Omental fat pad (tissue), 4 donors: Measurements from ENCODE around the gene LINC01488. TPM values are rescaled to one million over a fixed set of nuclear protein-coding genes. Genes with fewer than 3 reads are reported as not detected.

ENCODE experiments used
- ATAC-seq: fragments of 150-250 bp; one replicate; pipeline ENCODE4 v1.9.1; 2016; ENCODE audit warnings: mild to moderate bottlenecking, moderate library complexity; ENCODE audit not compliant: low FRiP score
- DNase-seq: peaks from one replicate; pipeline ENCODE4 v3.0.0-alpha.2; 2019; ENCODE audit warnings: low spot score
- total RNA-seq, 4 donors: library from RNA; depleted of rRNA; stranded (reverse); fragments of >200 nt; gene quantifications; one replicate each; pipeline ENCODE4 v1.1.0, GENCODE V29; 2016
- TF ChIP-seq, protein P1 (sequence below), 3 donors: fragments of 450-650 bp; IDR thresholded peaks; one replicate each; pipeline ENCODE4 v1.5.1; 2016 to 2017; ENCODE audit warnings: antibody characterized with exemption in 3 of 3, mild to moderate bottlenecking in 3 of 3, moderate library complexity in 2 of 3

LINC01488 gene
- total RNA-seq, 4 donors from 2014 or later: not detected

DNA sequence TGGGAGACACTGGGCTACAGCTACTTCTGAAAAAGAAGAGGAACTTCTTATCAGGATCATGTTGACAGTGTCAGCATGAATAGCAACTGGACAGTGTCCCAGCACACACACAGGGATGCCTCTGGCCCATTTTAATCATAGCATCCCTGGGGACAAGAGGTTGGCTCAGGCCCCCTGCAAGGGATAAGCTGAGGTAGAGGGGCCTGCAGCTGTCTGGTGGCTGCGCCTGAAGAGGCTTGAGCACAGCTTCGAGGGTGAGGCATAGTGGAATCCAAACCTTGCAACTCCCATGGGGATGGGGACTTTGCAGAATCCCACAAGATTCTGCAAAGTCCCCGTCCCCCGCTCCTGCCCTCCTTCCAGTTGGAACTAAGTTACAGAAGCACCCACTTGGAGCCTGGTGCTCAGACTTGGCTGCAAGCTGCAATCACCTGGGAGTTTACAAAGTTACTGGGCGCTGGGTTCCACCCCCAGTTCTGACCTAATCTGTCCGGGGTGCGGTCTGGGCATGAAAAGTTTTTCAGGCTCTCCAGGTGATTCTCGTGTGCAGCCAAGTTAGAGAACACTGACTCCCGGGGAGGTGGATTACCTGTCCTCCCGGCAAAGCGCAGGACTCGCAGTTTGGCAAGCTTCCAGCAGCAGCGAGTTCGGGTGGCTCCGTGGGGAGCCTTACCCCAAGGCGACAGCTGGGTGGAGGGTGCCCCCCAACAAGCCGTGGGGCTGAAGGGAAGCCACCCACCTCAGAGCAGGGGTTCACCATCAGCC is 16.0 kb upstream of the LINC01488 start:
- ATAC-seq: no peak
- TF ChIP-seq, protein P1, sequence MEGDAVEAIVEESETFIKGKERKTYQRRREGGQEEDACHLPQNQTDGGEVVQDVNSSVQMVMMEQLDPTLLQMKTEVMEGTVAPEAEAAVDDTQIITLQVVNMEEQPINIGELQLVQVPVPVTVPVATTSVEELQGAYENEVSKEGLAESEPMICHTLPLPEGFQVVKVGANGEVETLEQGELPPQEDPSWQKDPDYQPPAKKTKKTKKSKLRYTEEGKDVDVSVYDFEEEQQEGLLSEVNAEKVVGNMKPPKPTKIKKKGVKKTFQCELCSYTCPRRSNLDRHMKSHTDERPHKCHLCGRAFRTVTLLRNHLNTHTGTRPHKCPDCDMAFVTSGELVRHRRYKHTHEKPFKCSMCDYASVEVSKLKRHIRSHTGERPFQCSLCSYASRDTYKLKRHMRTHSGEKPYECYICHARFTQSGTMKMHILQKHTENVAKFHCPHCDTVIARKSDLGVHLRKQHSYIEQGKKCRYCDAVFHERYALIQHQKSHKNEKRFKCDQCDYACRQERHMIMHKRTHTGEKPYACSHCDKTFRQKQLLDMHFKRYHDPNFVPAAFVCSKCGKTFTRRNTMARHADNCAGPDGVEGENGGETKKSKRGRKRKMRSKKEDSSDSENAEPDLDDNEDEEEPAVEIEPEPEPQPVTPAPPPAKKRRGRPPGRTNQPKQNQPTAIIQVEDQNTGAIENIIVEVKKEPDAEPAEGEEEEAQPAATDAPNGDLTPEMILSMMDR (IDR thresholded peaks at IDR 0.05): no peak

DNA sequence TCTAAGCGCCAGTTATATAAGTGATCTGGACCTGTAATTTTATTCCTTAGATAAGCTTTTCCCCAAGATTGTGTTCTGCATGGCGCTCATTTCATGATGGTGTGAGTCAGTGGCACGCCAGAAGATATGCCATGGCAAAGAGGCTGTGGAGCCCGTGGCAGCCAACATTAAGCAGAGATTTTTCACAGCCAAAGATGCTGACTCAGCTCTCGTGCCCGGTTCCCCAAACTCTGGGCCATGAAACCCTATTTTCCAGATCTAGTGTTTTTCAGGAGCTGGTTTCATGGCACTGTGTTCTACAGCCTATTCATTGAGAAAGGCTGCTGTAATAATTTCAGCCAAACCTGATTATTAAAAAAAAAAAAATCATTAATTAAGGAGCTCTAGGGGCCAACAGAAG is 15.4 kb upstream of the LINC01488 start:
- no peak for ATAC-seq

More for the DNA sequence above, 16.0 kb upstream of the LINC01488 start:
- no peak for DNase-seq

DNA sequence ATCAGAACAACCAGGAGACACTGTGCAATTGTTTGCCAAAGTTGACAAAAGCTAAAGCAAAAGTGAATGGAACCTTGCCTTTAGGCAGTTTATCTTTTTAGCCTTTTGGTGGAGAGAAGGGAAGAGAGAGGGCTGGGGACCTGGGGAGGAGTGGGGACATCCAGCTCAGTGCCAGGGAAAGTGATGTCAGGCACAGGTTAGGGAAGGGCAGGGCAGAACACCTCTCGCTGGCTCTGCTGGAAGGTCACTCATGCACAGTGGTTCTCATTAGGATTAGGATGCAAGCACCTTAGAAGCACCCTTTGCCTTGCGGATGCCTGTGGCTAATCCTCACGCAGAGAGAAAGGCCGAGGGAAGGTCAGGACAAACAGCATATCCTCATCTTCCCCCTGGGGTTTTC is 14.3 kb upstream of the LINC01488 start:
- DNase-seq: no peak
- TF ChIP-seq, protein P1 (IDR thresholded peaks at IDR 0.05): no peak

More for the DNA sequence above, 15.4 kb upstream of the LINC01488 start:
- DNase-seq: no peak
- TF ChIP-seq, protein P1 (IDR thresholded peaks at IDR 0.05): no peak

DNA sequence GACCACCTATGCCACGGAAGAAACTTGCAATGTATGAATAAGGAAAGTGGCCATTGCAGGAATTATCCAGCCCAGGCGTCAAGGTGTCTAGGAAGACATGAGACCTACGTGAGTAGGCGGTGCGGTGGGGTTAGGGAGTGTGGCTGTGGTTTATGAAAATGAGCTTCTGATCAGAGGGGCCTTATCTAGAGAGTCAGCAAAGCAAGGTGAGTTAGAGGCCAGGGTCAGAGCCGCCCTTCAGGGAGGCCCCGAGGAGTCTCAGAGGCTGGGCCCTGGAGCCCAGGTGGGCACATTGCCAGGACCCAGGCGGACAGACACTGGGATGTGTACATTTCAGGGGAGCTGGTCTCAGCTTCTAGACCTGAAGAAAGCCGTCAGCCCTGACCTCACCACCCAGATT is 13.8 kb upstream of the LINC01488 start:
- DNase-seq: no peak
- no peak for ATAC-seq
- TF ChIP-seq, protein P1 (IDR thresholded peaks at IDR 0.05): no peak

More for the DNA sequence above, 14.3 kb upstream of the LINC01488 start:
- ATAC-seq: no peak

DNA sequence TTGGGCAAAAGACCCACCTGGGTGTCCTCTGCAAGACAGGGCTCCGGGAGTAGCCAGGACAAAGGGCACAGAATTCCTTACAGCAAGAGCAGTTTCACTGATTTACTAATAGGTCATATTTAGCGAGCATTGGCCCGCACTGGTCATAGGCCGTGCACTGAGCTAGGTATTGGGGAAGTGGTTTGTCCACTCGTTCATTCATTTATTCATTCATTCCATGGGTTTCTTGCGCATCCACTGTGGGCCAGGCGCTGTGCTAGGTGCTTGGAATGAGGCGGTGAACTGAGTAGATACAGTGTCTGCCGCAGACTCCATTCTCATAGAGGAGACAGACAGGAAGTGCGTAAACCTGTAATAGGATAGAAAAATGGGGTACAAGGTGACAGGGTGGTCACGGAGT is 13.2 kb upstream of the LINC01488 start:
- DNase-seq (no peak), ATAC-seq (no peak)
- TF ChIP-seq, protein P1 (IDR thresholded peaks at IDR 0.05): no peak

DNA sequence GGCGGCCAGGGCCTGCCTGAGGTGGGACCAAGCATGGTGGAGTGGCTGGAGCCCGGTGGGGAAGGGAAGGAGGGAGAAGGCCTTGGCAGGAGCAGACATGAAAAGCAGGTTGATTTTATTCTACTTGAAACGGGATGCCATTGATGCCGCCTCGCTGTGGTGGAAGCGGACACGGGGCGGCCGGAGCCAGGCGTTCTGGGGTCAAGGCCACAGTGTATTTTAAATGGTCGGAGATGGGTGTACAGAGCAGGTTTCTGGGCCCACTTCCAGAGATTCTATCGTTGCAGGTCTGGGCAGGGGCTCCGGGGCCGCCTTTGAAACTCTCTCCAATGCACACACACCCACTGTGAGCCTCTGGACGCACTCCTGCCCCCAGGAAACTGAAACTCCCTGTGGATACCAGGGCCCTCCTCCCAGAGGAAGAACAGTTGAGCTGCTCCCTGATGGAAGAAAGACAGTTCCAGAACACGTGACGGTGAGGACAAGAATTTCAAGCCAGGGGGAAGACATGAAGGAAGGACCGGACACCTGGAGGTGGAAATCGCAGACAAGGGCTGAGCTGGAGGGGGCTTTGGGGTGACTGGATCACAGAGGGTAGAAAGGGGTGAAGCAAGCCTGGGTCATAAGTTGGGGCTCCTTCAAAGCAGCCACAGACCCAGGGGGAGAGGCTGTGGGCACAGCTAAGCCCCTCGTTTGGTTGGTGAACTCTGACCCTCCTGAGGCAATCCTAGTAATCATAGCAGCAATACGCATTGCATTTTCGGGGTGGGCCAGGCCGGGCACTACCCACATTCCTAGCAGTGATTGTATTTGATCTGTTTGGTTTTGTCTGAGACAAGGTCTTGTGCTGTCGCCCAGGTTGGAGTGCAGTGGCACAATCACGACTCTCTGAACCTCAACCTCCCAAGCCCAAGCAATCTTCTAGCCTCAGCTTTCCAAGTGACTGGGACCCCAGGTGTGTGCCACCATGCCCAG is 12.3 kb upstream of the LINC01488 start:
- DNase-seq: no peak
- ATAC-seq: no peak

More for the DNA sequence above, 12.3 kb upstream of the LINC01488 start:
- TF ChIP-seq, protein P1 (IDR thresholded peaks at IDR 0.05): no peak
